GM12878 (cell line): ENCODE results near the gene SERP1.

ENCODE experiments used
- CTCF ChIP-seq, 3 experiments: IDR thresholded peaks in 2 of 3; conservative IDR thresholded peaks in 1 of 3; 2 replicates each; pipeline ENCODE4 v1.5.1; 2011; ENCODE audit warnings: low read depth in 3 of 3, low read length in 3 of 3, mild to moderate bottlenecking in 3 of 3, control low read depth in 2 of 3, moderate library complexity in 2 of 3, inconsistent platforms in 1 of 3, mixed read lengths in 1 of 3; ENCODE audit not compliant: control insufficient read depth in 2 of 3, insufficient read depth in 1 of 3; ENCODE audit errors: extremely low read depth in 1 of 3
- IRF5 ChIP-seq: fragments of 450-650 bp; IDR thresholded peaks from 2 replicates; pipeline ENCODE4 v1.6.1; 2017; ENCODE audit warnings: borderline replicate concordance
- NFYB ChIP-seq: IDR thresholded peaks from 2 replicates; pipeline ENCODE4 v1.6.1; 2011; ENCODE audit warnings: low read depth, mild to moderate bottlenecking, low read length, improper control_type of control experiment, moderate library complexity; ENCODE audit not compliant: insufficient read depth
- TF ChIP-seq, protein P1 (sequence below): IDR thresholded peaks from 2 replicates; pipeline ENCODE4 v1.6.1; 2012; ENCODE audit warnings: mild to moderate bottlenecking, low read depth, low read length

DNA sequence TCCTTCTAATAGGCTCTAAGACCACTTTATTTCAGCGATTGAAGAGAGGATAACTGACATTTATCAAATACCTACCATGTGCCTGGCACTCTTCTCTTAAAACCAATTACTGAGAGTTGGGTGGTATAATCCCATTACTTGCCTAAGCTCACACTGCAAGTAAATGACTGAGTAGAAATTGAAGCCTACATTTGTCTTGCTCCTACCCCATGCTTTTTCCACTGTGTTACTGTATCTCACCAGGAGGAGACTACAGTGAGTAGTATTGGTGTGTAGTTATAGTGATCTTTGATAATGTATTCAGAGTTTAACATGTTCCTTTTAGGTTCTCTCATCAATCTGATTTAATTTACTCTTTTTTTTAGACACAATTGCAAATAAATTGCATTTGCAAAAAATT lies 21.0 kb upstream of the SERP1 start:
- TF ChIP-seq CTCF (IDR thresholded peaks at IDR 0.05 in 2 of 3, conservative IDR thresholded peaks at IDR 0.05 in 1 of 3; ENCODE audit: control insufficient read depth in 2 of 3, extremely low read depth in 1 of 3, insufficient read depth in 1 of 3, low read depth in 3 of 3, low read length in 3 of 3) (no peak), NFYB (no peak), IRF5 (no peak)
- TF ChIP-seq, protein P1, sequence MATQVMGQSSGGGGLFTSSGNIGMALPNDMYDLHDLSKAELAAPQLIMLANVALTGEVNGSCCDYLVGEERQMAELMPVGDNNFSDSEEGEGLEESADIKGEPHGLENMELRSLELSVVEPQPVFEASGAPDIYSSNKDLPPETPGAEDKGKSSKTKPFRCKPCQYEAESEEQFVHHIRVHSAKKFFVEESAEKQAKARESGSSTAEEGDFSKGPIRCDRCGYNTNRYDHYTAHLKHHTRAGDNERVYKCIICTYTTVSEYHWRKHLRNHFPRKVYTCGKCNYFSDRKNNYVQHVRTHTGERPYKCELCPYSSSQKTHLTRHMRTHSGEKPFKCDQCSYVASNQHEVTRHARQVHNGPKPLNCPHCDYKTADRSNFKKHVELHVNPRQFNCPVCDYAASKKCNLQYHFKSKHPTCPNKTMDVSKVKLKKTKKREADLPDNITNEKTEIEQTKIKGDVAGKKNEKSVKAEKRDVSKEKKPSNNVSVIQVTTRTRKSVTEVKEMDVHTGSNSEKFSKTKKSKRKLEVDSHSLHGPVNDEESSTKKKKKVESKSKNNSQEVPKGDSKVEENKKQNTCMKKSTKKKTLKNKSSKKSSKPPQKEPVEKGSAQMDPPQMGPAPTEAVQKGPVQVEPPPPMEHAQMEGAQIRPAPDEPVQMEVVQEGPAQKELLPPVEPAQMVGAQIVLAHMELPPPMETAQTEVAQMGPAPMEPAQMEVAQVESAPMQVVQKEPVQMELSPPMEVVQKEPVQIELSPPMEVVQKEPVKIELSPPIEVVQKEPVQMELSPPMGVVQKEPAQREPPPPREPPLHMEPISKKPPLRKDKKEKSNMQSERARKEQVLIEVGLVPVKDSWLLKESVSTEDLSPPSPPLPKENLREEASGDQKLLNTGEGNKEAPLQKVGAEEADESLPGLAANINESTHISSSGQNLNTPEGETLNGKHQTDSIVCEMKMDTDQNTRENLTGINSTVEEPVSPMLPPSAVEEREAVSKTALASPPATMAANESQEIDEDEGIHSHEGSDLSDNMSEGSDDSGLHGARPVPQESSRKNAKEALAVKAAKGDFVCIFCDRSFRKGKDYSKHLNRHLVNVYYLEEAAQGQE: no peak
